Medulla oblongata (tissue), 1 donor: ENCODE results near the gene MED31.
"Not testable (repeated sequence)": the region's sequence is repeated elsewhere in the genome, so short reads cannot be mapped to it uniquely, and the experiment has no call there.

ENCODE experiments used
- DNase-seq: peaks from one replicate; pipeline ENCODE4 v3.0.0-alpha.2; 2015; ENCODE audit errors: extremely low spot score

The MED31 gene

GRCh38 chr17:6651354-6651918 is at the start of gene MED31, which contains the start of gene C17orf100:
Gene MED31 (minus strand): TSS chr17:6651605. CDS start chr17:6651528, 77 bp downstream.
Gene C17orf100 (plus strand): TSS chr17:6651762. CDS start chr17:6651914, 152 bp downstream.
- peak; percentile 93 for DNase-seq

- no peak for DNase-seq
These were observed 49.5 kb upstream of the MED31 start for GRCh38 chr17:6700948-6701307.

- DNase-seq, result no peak
These were observed 48.9 kb upstream of the MED31 start for GRCh38 chr17:6699997-6700947.

- no peak for DNase-seq
These were observed 46.6 kb upstream of the MED31 start for GRCh38 chr17:6698004-6698403.

- no peak for DNase-seq
These were observed 45.5 kb upstream of the MED31 start for GRCh38 chr17:6696906-6697305.

GRCh38 chr17:6695565-6695964 is 44.2 kb upstream of the MED31 start:
- no peak for DNase-seq

GRCh38 chr17:6695051-6695450 is 43.6 kb upstream of the MED31 start:
- no peak for DNase-seq

GRCh38 chr17:6691958-6692357 is 40.6 kb upstream of the MED31 start:
- DNase-seq, result not testable (repeated sequence)

GRCh38 chr17:6691546-6691945 is 40.1 kb upstream of the MED31 start:
- no peak for DNase-seq

GRCh38 chr17:6690641-6691040 is 39.2 kb upstream of the MED31 start:
- DNase-seq, result no peak

GRCh38 chr17:6688944-6689343 is 37.5 kb upstream of the MED31 start:
- no peak for DNase-seq

GRCh38 chr17:6686026-6686425 is 34.6 kb upstream of the MED31 start:
- no peak for DNase-seq

- no peak for DNase-seq
These were observed 33.7 kb upstream of the MED31 start for GRCh38 chr17:6684881-6685767.

- DNase-seq, result no peak
These were observed 33.0 kb upstream of the MED31 start for GRCh38 chr17:6684460-6684783.

- DNase-seq, result no peak
These were observed 32.5 kb upstream of the MED31 start for GRCh38 chr17:6683730-6684459.

- DNase-seq, result no peak
These were observed 31.8 kb upstream of the MED31 start for GRCh38 chr17:6683081-6683684.

- DNase-seq, result no peak
These were observed 30.9 kb upstream of the MED31 start for GRCh38 chr17:6682339-6682738.

- no peak for DNase-seq
These were observed 30.3 kb upstream of the MED31 start for GRCh38 chr17:6681671-6682070.

GRCh38 chr17:6681176-6681575 is 29.8 kb upstream of the MED31 start:
- DNase-seq, result no peak

- DNase-seq, result no peak
These were observed 27.8 kb upstream of the MED31 start for GRCh38 chr17:6679241-6679640.

GRCh38 chr17:6677946-6678345 is 26.5 kb upstream of the MED31 start:
- no peak for DNase-seq
